ENCODE measurements around the gene TAB2.

The TAB2 gene

GRCh38 chr6:149400050-149400449, 82.5 kb downstream of the TAB2 start, which contains the start of gene SUMO4:
Gene SUMO4 (plus strand): TSS chr6:149400262. CDS start chr6:149400392, 130 bp downstream.
- TF ChIP-seq CTCF (IDR thresholded peaks at IDR 0.05; ENCODE audit: borderline replicate concordance, control extremely low read depth, extremely low read depth, insufficient read depth, missing control alignments): no peak
- DNase-seq (ENCODE audit: low spot score): no peak
- in situ Hi-C loops (cut with MboI; ENCODE audit: low sequenced_read_pairs, unreplicated experiment): no loop called here

GRCh38 chr6:149403534-149403933, 86.0 kb downstream of the TAB2 start:
- in situ Hi-C loops (cut with MboI; ENCODE audit: low sequenced_read_pairs, unreplicated experiment): no loop called here
- no peak for TF ChIP-seq CTCF (IDR thresholded peaks at IDR 0.05; ENCODE audit: borderline replicate concordance, control extremely low read depth, extremely low read depth, insufficient read depth, missing control alignments)

GRCh38 chr6:149405823-149406765, 88.6 kb downstream of the TAB2 start:
- no peak for DNase-seq (ENCODE audit: low spot score)
- TF ChIP-seq CTCF (IDR thresholded peaks at IDR 0.05; ENCODE audit: borderline replicate concordance, control extremely low read depth, extremely low read depth, insufficient read depth, missing control alignments): no peak
- in situ Hi-C loops (cut with MboI; ENCODE audit: low sequenced_read_pairs, unreplicated experiment): no loop called here

More at GRCh38 chr6:149403534-149403933, 86.0 kb downstream of the TAB2 start:
- no peak for DNase-seq (ENCODE audit: low spot score)

GRCh38 chr6:149409617-149410016, 92.1 kb downstream of the TAB2 start:
- in situ Hi-C loops (cut with MboI; ENCODE audit: low sequenced_read_pairs, unreplicated experiment): no loop called here

GRCh38 chr6:149410557-149410956, 93.0 kb downstream of the TAB2 start:
- in situ Hi-C loops (cut with MboI; ENCODE audit: low sequenced_read_pairs, unreplicated experiment): no loop called here
- no peak for DNase-seq (ENCODE audit: low spot score)
- TF ChIP-seq CTCF (IDR thresholded peaks at IDR 0.05; ENCODE audit: borderline replicate concordance, control extremely low read depth, extremely low read depth, insufficient read depth, missing control alignments): no peak

More at GRCh38 chr6:149409617-149410016, 92.1 kb downstream of the TAB2 start:
- DNase-seq (ENCODE audit: low spot score): no peak
- no peak for TF ChIP-seq CTCF (IDR thresholded peaks at IDR 0.05; ENCODE audit: borderline replicate concordance, control extremely low read depth, extremely low read depth, insufficient read depth, missing control alignments)

- in situ Hi-C loops (cut with MboI; ENCODE audit: low sequenced_read_pairs, unreplicated experiment): no loop called here
- no peak for DNase-seq (ENCODE audit: low spot score)
- TF ChIP-seq CTCF (IDR thresholded peaks at IDR 0.05; ENCODE audit: borderline replicate concordance, control extremely low read depth, extremely low read depth, insufficient read depth, missing control alignments): no peak
These were observed 96.5 kb downstream of the TAB2 start for GRCh38 chr6:149414009-149414408.

Data from GM13976 (cell line).